H9 (cell line): ENCODE measurements around the gene GSTO1. TPM values are rescaled to one million over a fixed set of nuclear protein-coding genes. Genes with fewer than 3 reads are reported as not detected.

Experiments
- DNase-seq: peaks from one replicate; pipeline ENCODE4 v3.0.0-alpha.2; 2017
- H2AFZ ChIP-seq: one replicate; pipeline ENCODE4 v1.6.1; 2013; ENCODE audit warnings: mild to moderate bottlenecking, low read length, control low read depth, moderate library complexity
- H2AK5ac ChIP-seq: 2 replicates; pipeline ENCODE4 v1.6.1; 2013; ENCODE audit warnings: low read length, control low read depth, mixed read lengths; ENCODE audit not compliant: insufficient read length
- H2BK120ac ChIP-seq: one replicate; pipeline ENCODE4 v1.6.1; 2013; ENCODE audit warnings: low read depth, mild to moderate bottlenecking, low read length, control low read depth, inconsistent platforms; ENCODE audit not compliant: poor library complexity, severe bottlenecking
- H2BK12ac ChIP-seq: 2 replicates; pipeline ENCODE4 v1.6.1; 2013; ENCODE audit warnings: low read length, control low read depth, mixed read lengths, low read depth; ENCODE audit not compliant: insufficient read length
- H2BK15ac ChIP-seq: 2 replicates; pipeline ENCODE4 v1.6.1; 2013; ENCODE audit warnings: low read depth, low read length, control low read depth
- H2BK20ac ChIP-seq: one replicate; pipeline ENCODE4 v1.6.1; 2013; ENCODE audit warnings: low read depth, mild to moderate bottlenecking, low read length, control low read depth, inconsistent platforms; ENCODE audit not compliant: poor library complexity, severe bottlenecking
- H2BK5ac ChIP-seq: 2 replicates; pipeline ENCODE4 v1.6.1; 2013; ENCODE audit warnings: low read length, control low read depth, mixed read lengths; ENCODE audit not compliant: insufficient read length
- H3K14ac ChIP-seq: 2 replicates; pipeline ENCODE4 v1.6.1; 2013; ENCODE audit warnings: low read length, control low read depth; ENCODE audit not compliant: insufficient read depth
- H3K18ac ChIP-seq: 2 replicates; pipeline ENCODE4 v1.6.1; 2013; ENCODE audit warnings: low read depth, mild to moderate bottlenecking, mixed read lengths, low read length, control low read depth; ENCODE audit not compliant: insufficient read length
- H3K23ac ChIP-seq: 2 replicates; pipeline ENCODE4 v1.6.1; 2013; ENCODE audit warnings: low read length, control low read depth, mixed read lengths, low read depth; ENCODE audit not compliant: insufficient read length
- H3K23me2 ChIP-seq: 2 replicates; pipeline ENCODE4 v1.6.1; 2013; ENCODE audit warnings: low read depth, mild to moderate bottlenecking, mixed read lengths, low read length, control low read depth; ENCODE audit not compliant: insufficient read length, poor library complexity, severe bottlenecking
- H3K27ac ChIP-seq: 2 replicates; pipeline ENCODE4 v1.5.1; 2013; ENCODE audit warnings: low read length, control low read depth, mixed read lengths, low read depth; ENCODE audit not compliant: insufficient read length
- H3K27me3 ChIP-seq: 2 replicates; pipeline ENCODE4 v1.6.1; 2013; ENCODE audit warnings: low read length, control low read depth, inconsistent platforms; ENCODE audit not compliant: insufficient read depth
- H3K4ac ChIP-seq: 2 replicates; pipeline ENCODE4 v1.6.1; 2013; ENCODE audit warnings: low read depth, mild to moderate bottlenecking, control low read depth, inconsistent platforms, low read length, moderate library complexity
- H3K4me1 ChIP-seq: 2 replicates; pipeline ENCODE4 v1.6.1; 2013; ENCODE audit warnings: low read length, control low read depth, inconsistent platforms; ENCODE audit not compliant: insufficient read depth
- H3K4me2 ChIP-seq: 2 replicates; pipeline ENCODE4 v1.6.1; 2013; ENCODE audit warnings: low read length, control low read depth, mixed read lengths; ENCODE audit not compliant: insufficient read length, insufficient read depth
- H3K56ac ChIP-seq: 2 replicates; pipeline ENCODE4 v1.6.1; 2013; ENCODE audit warnings: low read depth, mild to moderate bottlenecking, mixed read lengths, low read length, control low read depth; ENCODE audit not compliant: insufficient read length
- H3K79me1 ChIP-seq: 2 replicates; pipeline ENCODE4 v1.6.1; 2013; ENCODE audit warnings: low read depth, mild to moderate bottlenecking, moderate library complexity, low read length, control low read depth, inconsistent platforms; ENCODE audit not compliant: insufficient read depth, poor library complexity, severe bottlenecking
- H3K79me2 ChIP-seq: 2 replicates; pipeline ENCODE4 v1.6.1; 2013; ENCODE audit warnings: low read length, control low read depth, inconsistent platforms; ENCODE audit not compliant: insufficient read depth
- H3K9ac ChIP-seq: 2 replicates; pipeline ENCODE4 v1.6.1; 2013; ENCODE audit warnings: low read length, control low read depth, mixed read lengths; ENCODE audit not compliant: insufficient read length; ENCODE audit errors: extremely low read depth
- H3K9me3 ChIP-seq: one replicate; pipeline ENCODE4 v1.6.1; 2013; ENCODE audit warnings: low read depth, low read length, inconsistent platforms; ENCODE audit not compliant: control insufficient read depth
- H3T11ph ChIP-seq: one replicate; pipeline ENCODE4 v1.6.1; 2013; ENCODE audit warnings: mild to moderate bottlenecking, low read length, control low read depth, inconsistent platforms
- H4K20me1 ChIP-seq: one replicate; pipeline ENCODE4 v1.6.1; 2013; ENCODE audit not compliant: control insufficient read depth, insufficient read length, insufficient read depth
- H4K5ac ChIP-seq: 2 replicates; pipeline ENCODE4 v1.6.1; 2013; ENCODE audit warnings: low read depth, mild to moderate bottlenecking, mixed read lengths, low read length, control low read depth; ENCODE audit not compliant: insufficient read length
- H4K8ac ChIP-seq: replicated peaks from 2 replicates; pipeline ENCODE4 v1.6.1; 2013; ENCODE audit warnings: low read length, control low read depth, mixed read lengths, low read depth; ENCODE audit not compliant: insufficient read length
- H4K91ac ChIP-seq: 2 replicates; pipeline ENCODE4 v1.6.1; 2013; ENCODE audit warnings: low read depth, mild to moderate bottlenecking, moderate library complexity, mixed read lengths, low read length, control low read depth; ENCODE audit not compliant: insufficient read length
- H3K27ac Mint-ChIP-seq, 3 experiments: 2 replicates in 2 of 3; 3 replicates in 1 of 3; pipeline ENCODE4 v1.8.0; 2020 to 2021; ENCODE audit warnings: mixed read lengths in 3 of 3, mild to moderate bottlenecking in 1 of 3, moderate library complexity in 1 of 3
- H3K27me3 Mint-ChIP-seq: 2 replicates; pipeline ENCODE4 v1.8.0; 2021; ENCODE audit warnings: low read depth, mild to moderate bottlenecking, moderate library complexity, mixed read lengths
- H3K36me3 Mint-ChIP-seq, 3 experiments: 2 replicates in 2 of 3; 3 replicates in 1 of 3; pipeline ENCODE4 v1.8.0; 2020 to 2021; ENCODE audit warnings: low read depth in 3 of 3, mixed read lengths in 3 of 3; ENCODE audit not compliant: insufficient read depth in 1 of 3
- H3K4me1 Mint-ChIP-seq, 2 experiments: 2 replicates each; pipeline ENCODE4 v1.8.0; 2020; ENCODE audit warnings: mixed read lengths in 2 of 2
- H3K4me3 Mint-ChIP-seq, 2 experiments: 2 replicates in 1 of 2; 3 replicates in 1 of 2; pipeline ENCODE4 v1.8.0; 2020 to 2021; ENCODE audit warnings: mild to moderate bottlenecking in 2 of 2, mixed read lengths in 2 of 2, moderate library complexity in 1 of 2
- H3K9me3 Mint-ChIP-seq, 2 experiments: 2 replicates in 1 of 2; 3 replicates in 1 of 2; pipeline ENCODE4 v1.8.0; 2020; ENCODE audit warnings: mild to moderate bottlenecking in 2 of 2, mixed read lengths in 2 of 2, moderate library complexity in 1 of 2
- WGBS: extraction: QIAGEN DNeasy Blood & Tissue Kit; methylation state at CpG from one replicate; pipeline ENCODE4 v1.1.7; 2013; ENCODE audit warnings: missing lambda C conversion rate, low lambda C conversion rate, mixed read lengths; ENCODE audit not compliant: insufficient read length; ENCODE audit errors: extremely low coverage; 5-methylcytosine and 5-hydroxymethylcytosine counted together
- total RNA-seq: library from RNA; stranded (reverse); gene quantifications from 2 replicates; pipeline ENCODE4 v1.2.1, GENCODE V29; 2021
- TF ChIP-seq, protein P1 (sequence below): fragments of 200-600 bp; sonication (generic); conservative IDR thresholded peaks from 3 replicates; pipeline ENCODE4 v1.8.0; 2021; ENCODE audit warnings: antibody characterized with exemption, mild to moderate bottlenecking

The GSTO1 gene
- total RNA-seq, 1 experiment from 2014 or later, result 114 TPM

DNA sequence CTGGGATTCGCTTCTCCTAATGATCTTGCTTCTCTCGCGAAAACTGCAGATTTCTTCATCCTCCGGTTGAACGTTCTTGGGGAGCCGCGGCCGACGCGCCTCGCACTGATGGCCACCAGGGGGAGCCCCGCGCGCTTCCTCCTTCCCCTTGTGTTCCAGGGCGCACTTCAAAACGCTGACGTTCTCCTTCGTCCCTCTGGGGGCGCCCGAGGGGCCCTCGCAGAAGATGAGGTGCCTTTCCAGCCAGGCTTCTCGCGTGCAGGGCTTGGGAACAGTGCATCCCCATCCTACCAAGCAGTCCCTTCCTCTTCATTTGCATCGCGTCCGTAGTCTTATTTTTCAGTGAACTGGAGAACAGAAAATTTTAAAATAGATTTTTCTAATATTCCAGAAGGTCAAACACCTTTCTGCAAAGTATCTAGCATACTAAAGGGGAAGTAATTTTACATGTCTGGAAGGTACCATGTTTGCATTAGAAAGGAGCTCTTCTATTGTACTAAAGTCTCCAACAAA is 36.8 kb downstream of the GSTO1 start:
- Histone ChIP-seq H4K5ac (no peak overlapping the region), H3K23ac (no peak overlapping the region), H4K8ac (no peak overlapping the region), H3K79me1 (no peaks in the 10 kb centered on the region), H3K4ac (no peak overlapping the region), H2BK120ac (no peak overlapping the region), H2BK5ac (no peak overlapping the region), H3K27me3 (no peaks in the 10 kb centered on the region), H3K4me2 (no peak overlapping the region), H3K79me2 (no peaks in the 10 kb centered on the region), H2AFZ (no peak overlapping the region), H4K20me1 (no peaks in the 10 kb centered on the region), H3K4me1 (no peaks in the 10 kb centered on the region; the same call in 1 of the 2 replicates), H2BK12ac (no peak overlapping the region), H2BK20ac (no peak overlapping the region), H3K9ac (no peak overlapping the region), H3K14ac (no peak overlapping the region), H4K91ac (no peak overlapping the region), H3K23me2 (no peaks in the 10 kb centered on the region), H3K56ac (no peak overlapping the region), H3K27ac (no peak overlapping the region), H2BK15ac (no peak overlapping the region), H3K9me3 (no peaks in the 10 kb centered on the region), H3K18ac (no peak overlapping the region), H3T11ph (no peak overlapping the region), H2AK5ac (no peak overlapping the region)
- H3K9me3 Mint-ChIP-seq, result no peaks in the 10 kb centered on the region
- TF ChIP-seq, protein P1, sequence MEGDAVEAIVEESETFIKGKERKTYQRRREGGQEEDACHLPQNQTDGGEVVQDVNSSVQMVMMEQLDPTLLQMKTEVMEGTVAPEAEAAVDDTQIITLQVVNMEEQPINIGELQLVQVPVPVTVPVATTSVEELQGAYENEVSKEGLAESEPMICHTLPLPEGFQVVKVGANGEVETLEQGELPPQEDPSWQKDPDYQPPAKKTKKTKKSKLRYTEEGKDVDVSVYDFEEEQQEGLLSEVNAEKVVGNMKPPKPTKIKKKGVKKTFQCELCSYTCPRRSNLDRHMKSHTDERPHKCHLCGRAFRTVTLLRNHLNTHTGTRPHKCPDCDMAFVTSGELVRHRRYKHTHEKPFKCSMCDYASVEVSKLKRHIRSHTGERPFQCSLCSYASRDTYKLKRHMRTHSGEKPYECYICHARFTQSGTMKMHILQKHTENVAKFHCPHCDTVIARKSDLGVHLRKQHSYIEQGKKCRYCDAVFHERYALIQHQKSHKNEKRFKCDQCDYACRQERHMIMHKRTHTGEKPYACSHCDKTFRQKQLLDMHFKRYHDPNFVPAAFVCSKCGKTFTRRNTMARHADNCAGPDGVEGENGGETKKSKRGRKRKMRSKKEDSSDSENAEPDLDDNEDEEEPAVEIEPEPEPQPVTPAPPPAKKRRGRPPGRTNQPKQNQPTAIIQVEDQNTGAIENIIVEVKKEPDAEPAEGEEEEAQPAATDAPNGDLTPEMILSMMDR, result peak; percentile 100
- WGBS, result no CpG with 5 or more reads among the region's 26 CpGs
- peaks cover 8% of the 10 kb centered on the region for H3K27me3 Mint-ChIP-seq
- H3K36me3 Mint-ChIP-seq, result 0 out of 7 replicates have a peak, but pooled peaks cover 0 to 2% (median 0%) of the 10 kb centered on the region in 3 experiments
- peaks cover 18 to 19% of the 10 kb centered on the region in 2 experiments for H3K4me1 Mint-ChIP-seq
- peak overlapping the region in 1 of 2 experiments; percentile 60; a peak in 2 of 5 replicates for H3K4me3 Mint-ChIP-seq
- peak overlapping the region in 1 of 3 experiments; percentile 36; a peak in 2 of 7 replicates for H3K27ac Mint-ChIP-seq
- peak; percentile 92 for DNase-seq
